Panc1 (cell line): Measurements from ENCODE around the gene MSANTD2. TPM values are rescaled to one million over a fixed set of nuclear protein-coding genes. Genes with fewer than 3 reads are reported as not detected.

Source experiments
- ATAC-seq: fragments of 200-7000 bp; cut with Tn5 transposase; 2 replicates; pipeline ENCODE4 v1.9.1; 2020; ENCODE audit warnings: mild to moderate bottlenecking, moderate library complexity
- BruUV-seq: library from RNA; stranded (reverse); fragments of 400-500 nt; replicated peaks from 2 replicates; lab custom pipeline; 2021; lab: Mats Ljungman, UMichigan
- CTCF ChIA-PET: fragments of 300-600 bp; sonication (Branson Sonifier 250); formaldehyde crosslinking; loops from one replicate; lab custom pipeline; 2022; ENCODE audit warnings: antibody characterized with exemption; lab: Charles Lee
- POLR2A ChIA-PET: fragments of 300-600 bp; sonication (Branson Sonifier 250); formaldehyde crosslinking; loops from one replicate; lab custom pipeline; 2022; ENCODE audit warnings: antibody characterized with exemption; lab: Charles Lee
- DNase-seq: peaks from one replicate; pipeline ENCODE4 v3.0.0-alpha.2; 2010; ENCODE audit warnings: low read depth, low spot score
- H3K27ac ChIP-seq: 2 replicates; pipeline ENCODE4 v1.5.1; 2011; ENCODE audit warnings: mild to moderate bottlenecking, low read length, inconsistent platforms
- H3K27me3 ChIP-seq: fragments of 200-500 bp; sonication (Bioruptor generic); 2 replicates; pipeline ENCODE4 v1.6.0; 2014; ENCODE audit warnings: low read length, inconsistent platforms; ENCODE audit not compliant: control insufficient read depth, insufficient read depth
- H3K36me3 ChIP-seq: fragments of 200-500 bp; sonication (Bioruptor generic); 2 replicates; pipeline ENCODE4 v1.5.1; 2014; ENCODE audit warnings: inconsistent platforms, mild to moderate bottlenecking, low read length, moderate library complexity; ENCODE audit not compliant: control insufficient read depth, insufficient read depth
- H3K4me1 ChIP-seq: 2 replicates; pipeline ENCODE4 v1.5.1; 2011; ENCODE audit warnings: inconsistent platforms, mild to moderate bottlenecking, low read length, moderate library complexity; ENCODE audit not compliant: control insufficient read depth, insufficient read depth
- H3K4me3 ChIP-seq, 2 experiments: 2 replicates each; pipeline ENCODE4 v1.5.1; 2011 to 2012; ENCODE audit warnings: low read depth in 2 of 2, low read length in 2 of 2, mild to moderate bottlenecking in 2 of 2, inconsistent platforms in 1 of 2, moderate library complexity in 1 of 2
- H3K9me3 ChIP-seq: fragments of 200-500 bp; sonication (Bioruptor generic); 2 replicates; pipeline ENCODE4 v1.5.1; 2014; ENCODE audit warnings: low read depth, mild to moderate bottlenecking, inconsistent platforms, low read length, moderate library complexity; ENCODE audit not compliant: control insufficient read depth, insufficient read depth
- POLR2AphosphoS5 ChIP-seq: IDR thresholded peaks from 2 replicates; pipeline ENCODE4 v1.6.1; 2012; ENCODE audit warnings: mild to moderate bottlenecking, low read depth, low read length, moderate library complexity
- SIN3A ChIP-seq: IDR thresholded peaks from 2 replicates; pipeline ENCODE4 v1.6.1; 2012; ENCODE audit warnings: low read depth, mild to moderate bottlenecking, low read length, moderate library complexity, borderline replicate concordance; ENCODE audit not compliant: insufficient read depth
- TCF7L2 ChIP-seq: IDR thresholded peaks from 2 replicates; pipeline ENCODE4 v1.6.1; 2011; ENCODE audit warnings: mild to moderate bottlenecking, low read depth, low read length, inconsistent platforms
- in situ Hi-C: cut with HindIII; loops from 2 replicates; pipeline ENCODE4 v1.10.0; 2016; ENCODE audit warnings: low sequenced_read_pairs, low pct_unique_long_range_greater_than_20kb
- intact Hi-C: fragments of 100-400 bp; cut with micrococcal nuclease; formaldehyde crosslinking; loops from one replicate; pipeline ENCODE4 v1.10.0; 2022; ENCODE audit not compliant: unreplicated experiment
- total RNA-seq: library from RNA; stranded (reverse); gene quantifications from one replicate; pipeline ENCODE4 v1.2.1, GENCODE V29; 2021; ENCODE audit not compliant: unreplicated experiment
- TF ChIP-seq, protein P1 (sequence below): fragments of 450-650 bp; IDR thresholded peaks from 2 replicates; pipeline ENCODE4 v1.5.1; 2017; ENCODE audit warnings: mild to moderate bottlenecking
- TF ChIP-seq, protein P2 (sequence below), 2 experiments: IDR thresholded peaks; 2 replicates each; pipeline ENCODE4 v1.6.1; 2011 to 2012; ENCODE audit warnings: low read depth in 2 of 2, control low read depth in 1 of 2, low read length in 1 of 2, mild to moderate bottlenecking in 1 of 2, moderate library complexity in 1 of 2; ENCODE audit not compliant: insufficient read depth in 1 of 2

MSANTD2 gene
- total RNA-seq, 1 experiment from 2014 or later, result 20.5 TPM

DNA sequence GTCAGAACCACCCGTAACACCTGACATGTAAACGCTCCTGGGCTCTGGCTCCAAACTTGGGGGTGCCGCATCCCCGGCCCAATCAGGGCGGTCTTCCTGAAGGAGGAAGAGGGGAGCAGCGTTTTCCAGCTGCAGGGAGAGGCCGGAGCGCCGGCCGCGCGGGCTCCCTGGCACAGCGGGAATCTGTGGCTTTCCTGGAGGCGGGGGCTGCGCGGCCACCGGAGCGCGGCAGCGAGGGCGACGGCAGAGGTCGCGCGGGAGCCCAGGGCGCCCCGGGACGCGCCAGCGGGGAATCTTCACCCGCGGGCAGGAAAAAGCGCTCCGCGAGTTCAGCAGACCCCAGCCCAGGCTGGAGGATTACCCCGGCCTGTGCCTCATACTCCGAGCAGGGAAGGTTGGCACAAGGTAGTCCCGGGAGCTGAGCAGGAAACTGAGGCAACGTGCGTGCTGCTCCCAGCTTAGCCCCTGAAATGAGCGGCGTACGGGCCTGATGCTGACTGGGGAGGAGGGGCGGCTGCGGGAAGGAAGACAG is 37.5 kb downstream of the MSANTD2 start:
- ChIA-PET CTCF (interaction anchor here (0.6 to 1.3 kb wide), 6 partner anchors 11 to 1185 kb away, joined by 3 to 7 read pairs (median 3); partner anchors contain the start of gene NRGN), POLR2A (no interaction called here)
- Histone ChIP-seq H3K27ac (peak overlapping the region; percentile 37), H3K4me3 (peak overlapping the region; percentile 59 to 88), H3K27me3 (no peaks in the 10 kb centered on the region), H3K36me3 (peaks cover 3% of the 10 kb centered on the region), H3K4me1 (peaks cover 7% of the 10 kb centered on the region; the same call in 1 of the 2 replicates), H3K9me3 (no peaks in the 10 kb centered on the region)
- TF ChIP-seq, protein P1, sequence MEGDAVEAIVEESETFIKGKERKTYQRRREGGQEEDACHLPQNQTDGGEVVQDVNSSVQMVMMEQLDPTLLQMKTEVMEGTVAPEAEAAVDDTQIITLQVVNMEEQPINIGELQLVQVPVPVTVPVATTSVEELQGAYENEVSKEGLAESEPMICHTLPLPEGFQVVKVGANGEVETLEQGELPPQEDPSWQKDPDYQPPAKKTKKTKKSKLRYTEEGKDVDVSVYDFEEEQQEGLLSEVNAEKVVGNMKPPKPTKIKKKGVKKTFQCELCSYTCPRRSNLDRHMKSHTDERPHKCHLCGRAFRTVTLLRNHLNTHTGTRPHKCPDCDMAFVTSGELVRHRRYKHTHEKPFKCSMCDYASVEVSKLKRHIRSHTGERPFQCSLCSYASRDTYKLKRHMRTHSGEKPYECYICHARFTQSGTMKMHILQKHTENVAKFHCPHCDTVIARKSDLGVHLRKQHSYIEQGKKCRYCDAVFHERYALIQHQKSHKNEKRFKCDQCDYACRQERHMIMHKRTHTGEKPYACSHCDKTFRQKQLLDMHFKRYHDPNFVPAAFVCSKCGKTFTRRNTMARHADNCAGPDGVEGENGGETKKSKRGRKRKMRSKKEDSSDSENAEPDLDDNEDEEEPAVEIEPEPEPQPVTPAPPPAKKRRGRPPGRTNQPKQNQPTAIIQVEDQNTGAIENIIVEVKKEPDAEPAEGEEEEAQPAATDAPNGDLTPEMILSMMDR, result no peak
- TF ChIP-seq TCF7L2, result no peak
- no peak for TF ChIP-seq SIN3A
- no peak for TF ChIP-seq POLR2AphosphoS5
- TF ChIP-seq, protein P2, sequence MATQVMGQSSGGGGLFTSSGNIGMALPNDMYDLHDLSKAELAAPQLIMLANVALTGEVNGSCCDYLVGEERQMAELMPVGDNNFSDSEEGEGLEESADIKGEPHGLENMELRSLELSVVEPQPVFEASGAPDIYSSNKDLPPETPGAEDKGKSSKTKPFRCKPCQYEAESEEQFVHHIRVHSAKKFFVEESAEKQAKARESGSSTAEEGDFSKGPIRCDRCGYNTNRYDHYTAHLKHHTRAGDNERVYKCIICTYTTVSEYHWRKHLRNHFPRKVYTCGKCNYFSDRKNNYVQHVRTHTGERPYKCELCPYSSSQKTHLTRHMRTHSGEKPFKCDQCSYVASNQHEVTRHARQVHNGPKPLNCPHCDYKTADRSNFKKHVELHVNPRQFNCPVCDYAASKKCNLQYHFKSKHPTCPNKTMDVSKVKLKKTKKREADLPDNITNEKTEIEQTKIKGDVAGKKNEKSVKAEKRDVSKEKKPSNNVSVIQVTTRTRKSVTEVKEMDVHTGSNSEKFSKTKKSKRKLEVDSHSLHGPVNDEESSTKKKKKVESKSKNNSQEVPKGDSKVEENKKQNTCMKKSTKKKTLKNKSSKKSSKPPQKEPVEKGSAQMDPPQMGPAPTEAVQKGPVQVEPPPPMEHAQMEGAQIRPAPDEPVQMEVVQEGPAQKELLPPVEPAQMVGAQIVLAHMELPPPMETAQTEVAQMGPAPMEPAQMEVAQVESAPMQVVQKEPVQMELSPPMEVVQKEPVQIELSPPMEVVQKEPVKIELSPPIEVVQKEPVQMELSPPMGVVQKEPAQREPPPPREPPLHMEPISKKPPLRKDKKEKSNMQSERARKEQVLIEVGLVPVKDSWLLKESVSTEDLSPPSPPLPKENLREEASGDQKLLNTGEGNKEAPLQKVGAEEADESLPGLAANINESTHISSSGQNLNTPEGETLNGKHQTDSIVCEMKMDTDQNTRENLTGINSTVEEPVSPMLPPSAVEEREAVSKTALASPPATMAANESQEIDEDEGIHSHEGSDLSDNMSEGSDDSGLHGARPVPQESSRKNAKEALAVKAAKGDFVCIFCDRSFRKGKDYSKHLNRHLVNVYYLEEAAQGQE (IDR thresholded peaks at IDR 0.05; ENCODE audit: insufficient read depth in 1 of 2, low read depth in 2 of 2, low read length in 1 of 2), result no peak
- DNase-seq (no peak), ATAC-seq (peak; percentile 66)
- BruUV-seq, result no TSS peak
- intact Hi-C loops (loop anchor here (1.0 to 5.0 kb wide), 3 partner anchors 35 to 93 kb away; no protein-coding TSS in a partner anchor), in situ Hi-C loops (no loop called here)

DNA sequence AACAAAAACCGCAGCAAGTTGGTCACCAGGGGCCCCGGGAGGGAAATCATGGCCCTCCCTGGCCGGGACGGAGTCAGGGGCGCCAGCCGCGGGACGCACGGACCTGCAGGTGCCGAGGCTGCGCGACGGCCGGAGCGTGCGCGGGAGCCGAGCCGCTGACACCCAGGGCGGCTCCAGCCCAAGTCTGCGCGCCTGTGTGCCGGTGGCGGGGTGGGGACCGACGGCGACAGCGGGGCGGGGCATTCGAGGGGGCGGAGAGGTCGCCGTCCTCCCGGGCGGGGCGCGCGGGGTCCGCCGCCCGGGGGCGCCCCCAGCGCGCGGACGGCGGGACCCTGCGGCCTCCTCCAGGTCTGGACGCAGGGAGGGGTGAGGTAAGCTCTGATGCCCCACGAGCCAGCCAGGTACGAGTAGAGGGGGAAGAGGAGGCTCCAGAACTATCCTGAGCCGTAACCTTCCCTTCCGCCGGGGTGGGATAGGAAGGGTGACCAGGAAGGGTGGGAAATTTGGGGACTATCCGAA is 38.0 kb downstream of the MSANTD2 start, which contains the start of gene ESAM:
Gene ESAM, minus strand, starts transcription at position 186 of the 519 bp plus-strand sequence. Its CDS starts 136 bp downstream, at position 50.
- POLR2A ChIA-PET, result no interaction called here
- Histone ChIP-seq H3K36me3 (peaks cover 2% of the 10 kb centered on the region), H3K9me3 (no peaks in the 10 kb centered on the region), H3K27ac (peak within 1 kb of the TSS; percentile 37), H3K4me1 (peaks cover 7% of the 10 kb centered on the region; the same call in 1 of the 2 replicates), H3K4me3 (peak within 1 kb of the TSS; percentile 59 to 88), H3K27me3 (no peaks in the 10 kb centered on the region)
- CTCF ChIA-PET, result interaction anchor here (0.6 to 1.3 kb wide), 5 partner anchors 22 to 100 kb away, joined by 3 to 7 read pairs (median 4); partner anchors contain the start of gene NRGN
- BruUV-seq, result no TSS peak
- intact Hi-C loops (loop anchor here (2.0 to 5.0 kb wide), 2 partner anchors 35 to 75 kb away; no protein-coding TSS in a partner anchor), in situ Hi-C loops (no loop called here)
- ATAC-seq (peak; percentile 78), DNase-seq (no peak)
- TF ChIP-seq TCF7L2, result no peak
- TF ChIP-seq, protein P1, result peak; percentile 6; the same call in 1 of the 2 replicates
